Measurements from ENCODE around the gene PSMG4.

Gene PSMG4

DNA sequence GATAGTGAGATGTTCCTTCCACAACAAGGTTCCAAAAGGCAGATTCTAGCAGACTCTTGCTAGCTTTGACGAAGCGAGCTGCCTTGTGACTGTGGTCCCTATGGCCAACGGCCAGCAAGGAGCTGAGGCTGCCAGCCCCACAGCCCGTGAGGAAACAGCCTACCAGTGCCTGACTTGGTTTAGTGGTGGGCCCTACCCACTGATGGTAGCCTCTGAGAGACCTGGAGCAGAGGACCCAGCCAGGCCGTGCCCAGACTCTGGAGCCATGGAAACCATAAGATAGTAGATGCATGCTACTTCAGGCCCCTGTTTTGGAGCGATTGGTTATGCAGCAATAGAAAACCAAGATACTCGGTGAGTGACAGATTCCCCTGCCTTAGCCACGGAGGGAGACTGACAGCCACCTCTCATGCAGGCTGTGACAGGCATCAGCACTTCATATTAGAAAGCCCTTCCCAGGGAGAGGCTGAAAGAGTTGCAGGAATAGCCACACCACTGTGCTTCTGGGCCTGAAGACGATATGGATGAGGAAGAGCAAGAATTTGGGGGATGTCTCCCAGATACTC, 19.2 kb downstream of the PSMG4 start:
- DNase-seq: no peak

DNA sequence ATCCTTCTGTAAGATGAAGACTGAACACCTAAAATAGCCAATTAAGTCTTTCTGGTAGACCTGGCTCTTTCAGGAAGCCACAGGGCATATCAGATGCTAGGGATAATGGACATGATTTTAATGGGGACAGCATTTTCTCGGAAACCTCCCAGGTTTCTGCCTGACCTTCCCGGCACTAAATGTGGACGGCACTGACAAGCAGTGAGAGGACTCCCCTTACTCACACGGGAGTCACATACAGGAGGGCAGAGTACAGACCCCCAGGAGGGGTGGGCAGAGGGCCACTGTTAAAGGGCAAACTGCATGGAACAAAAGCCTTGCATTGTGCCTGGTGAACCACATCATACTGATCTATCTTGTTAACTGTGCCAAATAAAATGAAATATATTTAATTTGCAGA, 19.9 kb downstream of the PSMG4 start:
- DNase-seq: no peak

DNA sequence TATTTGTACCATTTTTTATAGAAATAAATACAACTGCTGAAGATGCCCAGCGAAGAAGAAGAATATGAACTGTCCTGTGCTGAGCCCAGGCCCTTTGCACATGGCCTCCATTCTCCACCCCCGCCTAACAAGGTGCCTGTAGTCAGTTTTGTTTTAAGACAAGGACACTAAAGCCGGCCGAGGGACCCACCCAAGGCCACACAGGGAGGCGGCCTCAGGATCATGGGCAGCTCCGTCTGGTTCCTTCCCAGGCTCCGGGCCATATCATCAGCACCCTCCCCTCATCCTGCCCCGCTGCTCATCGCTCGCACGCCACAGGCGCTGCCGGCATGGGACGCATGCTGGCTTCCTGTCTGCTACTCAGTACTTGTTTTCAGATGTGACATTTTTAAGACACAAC, 21.3 kb downstream of the PSMG4 start:
- DNase-seq: no peak

DNA sequence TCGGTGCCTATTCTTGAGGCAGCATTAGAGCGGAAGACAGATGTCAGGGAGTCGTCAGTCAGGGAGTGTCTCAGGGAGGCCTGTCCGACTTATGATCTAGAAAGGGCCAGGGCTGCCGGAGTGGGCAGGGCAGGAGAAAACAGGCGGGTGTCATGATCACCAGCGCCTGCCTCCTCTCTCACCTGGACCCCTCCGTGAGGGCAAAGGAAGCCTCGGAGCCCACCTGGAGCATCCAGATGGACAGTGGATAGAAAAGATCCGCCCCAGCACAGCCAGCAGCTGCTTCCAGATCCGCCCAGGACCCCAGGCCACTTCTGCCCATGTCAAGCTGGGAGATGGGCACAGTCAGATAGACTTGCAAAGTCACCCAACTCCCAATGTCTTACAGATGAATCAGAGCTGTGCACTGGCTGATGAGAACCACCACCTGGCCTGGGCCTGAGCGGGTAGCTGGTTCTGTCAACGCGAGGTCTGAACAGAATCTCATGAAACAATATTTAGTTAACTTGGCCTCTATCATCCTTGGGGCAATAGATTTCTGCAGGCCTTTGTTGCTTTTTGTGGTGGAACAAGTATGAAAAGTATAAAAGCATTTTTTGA, 22.2 kb downstream of the PSMG4 start:
- no peak for DNase-seq

DNA sequence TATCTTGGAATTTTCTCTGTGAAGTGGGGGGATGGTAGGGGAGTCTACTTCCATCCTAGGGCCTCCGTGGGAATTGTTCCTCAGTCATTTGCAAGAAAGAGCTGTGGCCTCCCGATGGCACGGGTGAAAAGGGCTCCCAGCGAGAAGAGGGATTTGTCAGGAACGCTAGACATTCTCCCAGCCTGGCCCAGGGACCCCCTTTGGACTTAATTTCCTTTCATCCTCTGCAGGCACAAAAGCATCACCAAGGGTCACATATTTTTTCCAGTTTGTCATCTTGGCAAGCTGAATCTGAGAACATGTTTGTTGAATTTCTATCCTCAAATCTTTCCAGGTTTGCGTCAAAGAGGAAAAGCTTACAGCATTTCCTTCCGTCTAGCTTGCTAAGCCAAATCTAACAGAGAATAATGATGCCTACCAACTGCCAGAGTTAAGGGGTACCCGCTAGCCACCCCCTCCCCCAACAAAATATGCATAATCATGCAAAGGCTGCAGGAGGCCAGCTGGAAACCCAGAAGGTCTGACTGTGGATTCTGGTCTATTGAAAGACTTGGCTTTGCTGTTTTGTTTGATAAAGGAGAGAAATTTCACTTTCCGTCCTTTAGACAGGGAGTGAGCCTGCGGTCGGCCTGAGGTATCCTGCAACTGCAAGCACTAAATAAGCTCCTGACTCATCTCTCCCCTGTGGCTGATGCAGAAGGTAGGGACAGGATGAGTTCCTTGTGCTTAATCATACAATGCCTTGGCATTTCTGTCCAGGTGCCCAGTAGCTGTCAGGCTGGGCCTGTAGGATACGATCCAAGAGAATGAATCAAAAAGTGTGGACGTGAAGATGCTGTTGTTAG, 23.1 kb downstream of the PSMG4 start:
- DNase-seq: no peak

GRCh38 chr6:3282476-3283236, 23.9 kb downstream of the PSMG4 start:
- DNase-seq: no peak

DNA sequence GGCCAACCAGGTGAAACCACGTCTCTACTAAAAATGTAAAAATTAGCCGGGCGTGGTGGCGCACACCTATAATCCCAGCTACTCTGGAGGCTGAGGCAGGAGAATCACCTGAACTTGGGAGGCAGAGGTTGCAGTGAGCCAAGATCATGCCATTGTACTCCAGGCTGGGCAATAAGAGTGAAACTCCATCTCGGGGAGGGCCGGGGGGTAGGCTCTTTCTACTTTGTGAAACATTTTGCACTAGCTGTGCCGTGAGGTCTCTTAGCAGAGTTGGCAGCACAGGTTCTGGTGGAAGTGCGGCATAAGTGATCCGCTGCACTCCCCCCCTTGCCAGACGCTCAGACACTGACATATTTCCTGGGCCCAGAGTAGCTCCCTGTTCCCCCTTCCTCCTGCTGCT, 24.5 kb downstream of the PSMG4 start:
- no peak for DNase-seq

DNA sequence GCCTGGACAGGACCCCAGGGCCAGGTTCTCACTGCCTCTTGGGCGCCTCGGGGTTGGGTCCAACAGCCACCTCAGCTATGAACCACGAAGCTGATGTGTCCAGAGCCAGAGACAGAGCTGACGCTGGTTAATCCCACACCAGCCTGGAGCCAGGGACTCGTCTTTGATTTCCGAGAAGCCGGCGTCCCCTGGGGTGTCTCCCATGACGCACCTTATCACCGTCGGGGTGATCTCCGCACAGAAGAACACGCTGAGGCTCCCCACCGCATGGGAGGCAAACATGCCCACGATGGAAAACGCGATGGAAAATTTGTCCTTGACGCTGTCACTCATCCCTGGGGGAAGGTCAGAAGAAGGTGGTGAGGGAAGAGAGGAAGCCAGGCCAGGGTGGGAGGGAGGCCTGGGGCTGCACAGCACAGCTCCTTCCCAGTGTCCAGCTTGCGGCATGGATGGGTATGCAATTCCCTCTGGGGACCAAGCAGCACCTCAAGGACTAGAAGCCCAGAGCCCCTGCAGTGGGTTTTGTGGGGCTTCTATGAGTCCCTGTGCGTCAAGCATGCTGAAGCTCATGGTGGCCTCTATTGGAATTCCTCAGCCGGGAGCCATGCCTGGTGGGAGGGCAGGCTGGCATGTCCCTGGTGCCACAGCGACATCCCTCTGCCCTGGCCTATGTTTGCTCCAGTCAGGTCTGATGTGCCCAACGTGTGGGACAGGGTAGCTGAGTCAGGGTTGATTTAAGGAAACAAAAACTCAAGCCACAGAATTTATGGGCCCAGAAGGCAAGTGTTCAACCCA, 25.1 kb downstream of the PSMG4 start:
- DNase-seq: no peak

DNA sequence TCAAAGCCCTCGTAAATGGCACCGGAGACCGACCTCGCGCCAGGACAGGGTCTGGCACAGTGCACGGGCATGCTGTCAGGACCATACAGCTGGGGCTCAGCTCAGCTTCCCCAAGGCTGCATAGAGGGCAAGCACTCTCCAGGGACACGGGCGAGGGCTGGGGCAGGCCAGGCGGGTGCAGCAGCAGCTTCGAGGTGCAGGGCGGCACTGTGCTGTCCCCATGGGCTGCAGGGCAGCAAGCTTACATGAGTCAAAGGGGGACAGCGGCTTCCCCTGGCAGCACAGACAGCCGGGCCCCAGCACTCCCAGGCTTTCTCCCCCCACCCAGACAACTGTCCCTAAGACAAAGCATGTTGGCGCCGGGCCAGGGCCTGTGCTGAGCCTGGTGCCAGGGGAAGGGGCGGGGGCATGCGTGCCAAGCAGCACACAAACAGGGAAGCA, 25.7 kb downstream of the PSMG4 start:
- DNase-seq: no peak

- DNase-seq: no peak
Observed at GRCh38 chr6:3285049-3285639, 26.4 kb downstream of the PSMG4 start.

- no peak for DNase-seq
Observed at GRCh38 chr6:3285732-3286131, 27.0 kb downstream of the PSMG4 start.

DNA sequence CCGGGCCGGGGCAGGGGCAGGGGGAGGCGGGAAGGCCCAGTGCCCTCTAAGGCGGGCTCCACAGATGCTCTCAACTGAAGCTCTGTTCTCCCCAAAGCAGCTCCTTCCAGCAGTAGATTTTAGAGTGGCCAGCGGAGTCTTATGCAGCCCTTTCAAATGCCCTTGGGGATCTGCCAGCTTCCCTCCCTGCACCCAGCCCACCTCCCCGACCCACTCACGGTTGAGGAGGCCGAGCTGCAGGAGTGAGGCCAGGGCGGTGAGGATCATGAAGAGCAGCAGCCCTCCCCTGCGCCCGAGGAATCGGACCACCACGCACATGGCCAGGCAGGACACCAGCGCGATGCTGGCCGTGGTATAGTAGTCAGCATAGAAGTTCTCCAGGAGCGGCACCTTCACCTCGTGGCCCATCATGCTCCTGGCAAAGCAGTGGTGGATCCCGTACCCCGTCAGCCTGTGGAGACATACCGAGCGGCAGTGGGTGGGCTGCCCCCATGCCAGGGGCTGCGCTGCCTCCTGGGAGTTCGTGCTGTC, 28.0 kb downstream of the PSMG4 start:
- no peak for DNase-seq

GRCh38 chr6:3287308-3287707, 28.6 kb downstream of the PSMG4 start:
- no peak for DNase-seq

DNA sequence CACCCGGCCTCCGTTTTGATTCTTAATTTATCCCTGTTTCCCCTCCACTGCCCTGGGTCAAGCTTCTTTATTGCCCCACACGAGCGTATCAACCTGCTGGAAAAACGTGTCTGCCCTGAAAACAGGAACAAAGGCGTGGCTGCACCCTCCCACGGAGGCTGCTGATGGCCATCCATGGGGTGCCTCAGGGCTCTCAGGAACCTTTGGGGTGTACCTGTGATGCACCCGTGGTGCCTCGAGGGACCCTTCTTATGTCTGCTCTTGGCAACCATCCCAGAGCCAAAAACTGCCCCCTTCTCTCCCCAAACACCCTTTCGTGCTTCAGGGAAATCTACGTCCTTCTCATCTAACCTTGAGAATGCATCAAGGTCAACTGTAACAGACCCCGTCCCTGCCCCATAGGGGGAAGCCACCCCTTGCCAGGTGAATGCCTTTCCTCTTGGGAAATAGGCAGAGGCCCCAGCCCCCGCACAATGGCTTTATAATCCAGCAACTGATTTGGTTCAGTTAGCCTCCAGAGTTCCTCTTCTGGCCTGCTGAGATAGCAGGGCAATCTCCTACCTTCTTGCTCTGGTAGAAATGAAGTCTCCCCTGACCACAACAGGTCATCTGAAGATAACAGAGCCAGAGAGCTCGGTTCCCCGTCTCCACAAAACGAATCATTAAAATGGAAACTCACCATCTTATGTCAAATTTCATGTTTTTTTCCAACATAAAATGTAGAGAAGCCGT, 29.4 kb downstream of the PSMG4 start:
- DNase-seq: no peak

- DNase-seq: no peak
Observed at GRCh38 chr6:3288711-3289663, 30.2 kb downstream of the PSMG4 start.

GRCh38 chr6:3289664-3290055, 30.9 kb downstream of the PSMG4 start:
- DNase-seq: no peak

- DNase-seq: no peak
Observed at GRCh38 chr6:3290149-3290930, 31.6 kb downstream of the PSMG4 start.

DNA sequence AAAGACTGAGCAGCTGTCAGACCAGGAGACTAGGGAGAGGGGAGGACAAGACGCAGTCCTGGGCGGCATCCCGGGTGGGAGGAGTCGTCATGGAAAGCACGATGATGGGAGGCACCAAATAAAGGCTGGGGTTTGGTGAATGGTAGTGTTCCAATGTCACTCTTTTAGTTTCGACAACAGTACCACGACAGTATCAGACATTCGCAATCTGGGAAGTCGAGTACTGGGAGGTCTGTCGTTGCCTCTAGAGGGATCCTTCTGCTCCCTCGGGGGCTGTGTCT, 32.1 kb downstream of the PSMG4 start:
- DNase-seq: no peak

DNA sequence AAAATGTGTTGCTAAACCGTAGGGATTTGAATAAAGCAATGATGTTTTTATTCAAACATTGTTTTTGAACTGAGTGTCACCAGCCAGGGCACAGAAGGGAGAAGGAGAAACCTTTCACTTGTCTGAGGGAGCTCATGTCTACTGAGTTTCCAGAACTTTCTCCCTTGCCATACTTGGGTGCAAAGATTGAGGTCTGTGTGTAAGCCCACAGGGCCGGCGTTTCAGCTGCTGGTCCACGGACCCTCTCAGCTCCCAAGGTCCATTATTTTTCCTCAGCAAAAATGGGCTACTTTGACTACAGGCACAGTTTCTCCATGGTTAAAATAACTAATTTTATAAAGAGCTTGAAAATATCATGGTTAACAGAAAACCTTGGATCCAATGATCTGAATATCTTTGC, 32.6 kb downstream of the PSMG4 start:
- no peak for DNase-seq

DNA sequence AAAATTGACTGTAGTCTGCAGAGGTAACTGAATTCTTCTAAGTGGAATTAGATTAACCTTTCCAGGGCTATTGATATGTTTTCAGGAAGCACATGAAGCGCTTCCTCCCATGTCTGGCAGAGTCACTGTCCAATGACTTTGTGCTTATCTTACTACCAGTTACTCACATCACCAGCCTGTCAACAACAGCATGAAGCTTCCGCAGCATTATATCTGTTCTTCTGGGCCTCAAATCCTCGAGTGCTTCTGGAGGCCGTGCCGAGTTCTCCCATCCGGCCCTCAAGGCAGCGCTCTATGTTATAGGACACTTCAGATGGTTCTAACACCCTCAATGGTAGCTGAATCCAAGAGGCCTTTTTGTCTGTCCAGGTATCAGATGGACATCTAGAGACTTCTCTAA, 33.2 kb downstream of the PSMG4 start:
- DNase-seq: no peak

Data from NCI-H1694 (cell line).